CD14-positive monocyte (primary cell): ENCODE measurements around the gene ACOT7. TPM values are rescaled to one million over a fixed set of nuclear protein-coding genes. Genes with fewer than 3 reads are reported as not detected.

ENCODE experiments used
- DNase-seq, 3 donors: peaks; one replicate each; pipeline ENCODE4 v3.0.0-alpha.2; 2011 to 2022
- H2AFZ ChIP-seq: 2 replicates; pipeline ENCODE4 v1.6.0; 2012; ENCODE audit warnings: mild to moderate bottlenecking, low read depth, low read length, inconsistent platforms; ENCODE audit not compliant: insufficient read depth, poor library complexity, severe bottlenecking
- H3K27ac ChIP-seq, 2 donors: 1 replicate in 1 of 2; 2 replicates in 1 of 2; pipeline ENCODE4 v1.5.1; 2012 to 2013; ENCODE audit warnings: low read length in 2 of 2, control low read depth in 1 of 2, inconsistent platforms in 1 of 2, low read depth in 1 of 2, mild to moderate bottlenecking in 1 of 2
- H3K27me3 ChIP-seq, 2 donors: one replicate each; pipeline versions ENCODE4 v1.6.0 to v1.6.1; 2011 to 2013; ENCODE audit warnings: low read length in 2 of 2; ENCODE audit not compliant: control insufficient read depth in 2 of 2, insufficient read depth in 2 of 2
- H3K36me3 ChIP-seq, 2 donors: replicated peaks in 1 of 2; 1 replicate in 1 of 2; 2 replicates in 1 of 2; pipeline versions ENCODE4 v1.5.1 to v1.6.1; 2012 to 2013; ENCODE audit warnings: low read length in 2 of 2, control low read depth in 1 of 2, inconsistent platforms in 1 of 2, mild to moderate bottlenecking in 1 of 2; ENCODE audit not compliant: insufficient read depth in 2 of 2, control insufficient read depth in 1 of 2
- H3K4me1 ChIP-seq, 2 donors: 1 replicate in 1 of 2; 2 replicates in 1 of 2; pipeline versions ENCODE4 v1.5.1 to v1.6.1; 2012 to 2013; ENCODE audit warnings: low read length in 2 of 2, control low read depth in 1 of 2, inconsistent platforms in 1 of 2, mild to moderate bottlenecking in 1 of 2, moderate library complexity in 1 of 2; ENCODE audit not compliant: insufficient read depth in 2 of 2, control insufficient read depth in 1 of 2
- H3K4me2 ChIP-seq: replicated peaks from 2 replicates; pipeline ENCODE3; 2012; ENCODE audit warnings: low read length, moderate library complexity, mild to moderate bottlenecking; ENCODE audit not compliant: poor library complexity, severe bottlenecking; ENCODE audit errors: extremely low read depth
- H3K4me3 ChIP-seq, 3 experiments: fragments of 200-600 bp in 1 of 3; sonication (generic) in 1 of 3; replicated peaks in 1 of 3; 1 replicate in 2 of 3; 2 replicates in 1 of 3; pipeline ENCODE4 v1.5.1; 2011 to 2013; ENCODE audit warnings: low read length in 3 of 3, mild to moderate bottlenecking in 3 of 3, control low read depth in 2 of 3, low read depth in 2 of 3, inconsistent platforms in 1 of 3, moderate library complexity in 1 of 3
- H3K79me2 ChIP-seq: 2 replicates; pipeline ENCODE4 v1.6.0; 2012; ENCODE audit warnings: mild to moderate bottlenecking, control low read depth, inconsistent platforms, low read length, moderate library complexity; ENCODE audit not compliant: insufficient read depth
- H3K9ac ChIP-seq: 2 replicates; pipeline ENCODE4 v1.6.0; 2017; ENCODE audit warnings: low read length, mild to moderate bottlenecking; ENCODE audit not compliant: insufficient read depth, poor library complexity, severe bottlenecking
- H3K9me3 ChIP-seq, 2 donors: replicated peaks in 1 of 2; 1 replicate in 1 of 2; 2 replicates in 1 of 2; pipeline versions ENCODE4 v1.5.1 to v1.6.1; 2012 to 2013; ENCODE audit warnings: low read length in 2 of 2, control low read depth in 1 of 2; ENCODE audit not compliant: control insufficient read depth in 1 of 2, insufficient read depth in 1 of 2
- H4K20me1 ChIP-seq: 2 replicates; pipeline ENCODE4 v1.6.0; 2012; ENCODE audit warnings: mild to moderate bottlenecking, low read length, control low read depth, moderate library complexity; ENCODE audit not compliant: insufficient read depth
- H3K27ac Mint-ChIP-seq, 7 donors: one replicate each; pipeline ENCODE4 v1.8.0; 2020; ENCODE audit warnings: mild to moderate bottlenecking in 7 of 7, mixed read lengths in 7 of 7, moderate library complexity in 6 of 7, inconsistent platforms in 2 of 7
- H3K27me3 Mint-ChIP-seq, 3 donors: one replicate each; pipeline ENCODE4 v1.8.0; 2021 to 2022; ENCODE audit warnings: low read depth in 3 of 3, mild to moderate bottlenecking in 3 of 3, mixed read lengths in 3 of 3, moderate library complexity in 3 of 3, inconsistent platforms in 1 of 3
- H3K36me3 Mint-ChIP-seq, 2 donors: one replicate each; pipeline ENCODE4 v1.8.0; 2020; ENCODE audit warnings: mixed read lengths in 2 of 2, inconsistent platforms in 1 of 2, mild to moderate bottlenecking in 1 of 2
- H3K4me1 Mint-ChIP-seq: one replicate; pipeline ENCODE4 v1.8.0; 2020; ENCODE audit warnings: mild to moderate bottlenecking, mixed read lengths
- H3K4me3 Mint-ChIP-seq, 2 donors: one replicate each; pipeline ENCODE4 v1.8.0; 2020; ENCODE audit warnings: mild to moderate bottlenecking in 2 of 2, mixed read lengths in 2 of 2, moderate library complexity in 1 of 2
- H3K9me3 Mint-ChIP-seq, 7 donors: one replicate each; pipeline ENCODE4 v1.8.0; 2020 to 2022; ENCODE audit warnings: mixed read lengths in 7 of 7, mild to moderate bottlenecking in 6 of 7, moderate library complexity in 6 of 7, inconsistent platforms in 2 of 7
- CTCF ChIP-seq: fragments of 200-600 bp; IDR thresholded peaks from one replicate; pipeline ENCODE4 v1.8.0; 2022; ENCODE audit warnings: antibody characterized with exemption, mild to moderate bottlenecking
- WGBS: methylation state at CpG from one replicate; pipeline ENCODE4 v1.1.5; 2013; ENCODE audit warnings: missing lambda C conversion rate; ENCODE audit not compliant: insufficient coverage; 5-methylcytosine and 5-hydroxymethylcytosine counted together
- intact Hi-C, 2 donors: fragments of 100-400 bp; cut with micrococcal nuclease; formaldehyde crosslinking; loops; one replicate each; pipeline versions ENCODE4 v1.15.0 to v1.15.1; 2023
- polyA plus RNA-seq, 3 donors: library from polyadenylated mRNA; depleted of rRNA in 1 of 3; unstranded in 2 of 3; stranded (reverse) in 1 of 3; fragments of 300-500 nt in 2 of 3; fragments of >200 nt in 1 of 3; fragmentation: Illumina TruSeq in 2 of 3; gene quantifications; 1 replicate in 2 of 3; 2 replicates in 1 of 3; pipeline ENCODE4 v1.2.3, GENCODE V29; 2012 to 2021

ACOT7 gene
- polyA plus RNA-seq, 3 donors = 0.63 to 4.3 (median 1.4) TPM

GRCh38 chr1:6241887-6242740, 151.5 kb downstream of the ACOT7 start:
- no peak overlapping the region for H3K4me2 ChIP-seq
- intact Hi-C loops = loop anchor here (5.0 to 10.0 kb wide), 3 partner anchors 137 to 187 kb away; partner anchors contain the start of gene ACOT7 (in 1 of the 2)
- DNase-seq = no peak
- H3K9ac ChIP-seq = no peak overlapping the region
- H3K4me3 Mint-ChIP-seq = peak overlapping the region in 1 of 2 donors; percentile 79
- H4K20me1 ChIP-seq = peaks cover 9% of the 10 kb centered on the region
- no peak overlapping the region for H3K27ac ChIP-seq
- WGBS = 1% methylated on average over 89 of the region's 99 CpGs
- peaks cover 0 to 21% of the 10 kb centered on the region in 2 donors for H3K9me3 ChIP-seq
- peaks cover 0 to 7% of the 10 kb centered on the region in 2 donors for H3K36me3 Mint-ChIP-seq
- H3K4me3 ChIP-seq = no peak overlapping the region
- H3K27me3 Mint-ChIP-seq = peaks cover 79 to 91% (median 90%) of the 10 kb centered on the region in 3 donors
- H3K27me3 ChIP-seq = peaks cover 34 to 79% of the 10 kb centered on the region in 2 donors
- H3K36me3 ChIP-seq = no peaks in the 10 kb centered on the region
- no peak for TF ChIP-seq CTCF
- peaks cover 0 to 21% of the 10 kb centered on the region in 2 donors for H3K4me1 ChIP-seq
- H3K27ac Mint-ChIP-seq = no peak overlapping the region
- H3K9me3 Mint-ChIP-seq = peaks cover 0 to 24% (median 6%) of the 10 kb centered on the region in 7 donors
- H3K79me2 ChIP-seq = no peaks in the 10 kb centered on the region
- peaks cover 10% of the 10 kb centered on the region for H3K4me1 Mint-ChIP-seq
- no peak overlapping the region for H2AFZ ChIP-seq

DNA sequence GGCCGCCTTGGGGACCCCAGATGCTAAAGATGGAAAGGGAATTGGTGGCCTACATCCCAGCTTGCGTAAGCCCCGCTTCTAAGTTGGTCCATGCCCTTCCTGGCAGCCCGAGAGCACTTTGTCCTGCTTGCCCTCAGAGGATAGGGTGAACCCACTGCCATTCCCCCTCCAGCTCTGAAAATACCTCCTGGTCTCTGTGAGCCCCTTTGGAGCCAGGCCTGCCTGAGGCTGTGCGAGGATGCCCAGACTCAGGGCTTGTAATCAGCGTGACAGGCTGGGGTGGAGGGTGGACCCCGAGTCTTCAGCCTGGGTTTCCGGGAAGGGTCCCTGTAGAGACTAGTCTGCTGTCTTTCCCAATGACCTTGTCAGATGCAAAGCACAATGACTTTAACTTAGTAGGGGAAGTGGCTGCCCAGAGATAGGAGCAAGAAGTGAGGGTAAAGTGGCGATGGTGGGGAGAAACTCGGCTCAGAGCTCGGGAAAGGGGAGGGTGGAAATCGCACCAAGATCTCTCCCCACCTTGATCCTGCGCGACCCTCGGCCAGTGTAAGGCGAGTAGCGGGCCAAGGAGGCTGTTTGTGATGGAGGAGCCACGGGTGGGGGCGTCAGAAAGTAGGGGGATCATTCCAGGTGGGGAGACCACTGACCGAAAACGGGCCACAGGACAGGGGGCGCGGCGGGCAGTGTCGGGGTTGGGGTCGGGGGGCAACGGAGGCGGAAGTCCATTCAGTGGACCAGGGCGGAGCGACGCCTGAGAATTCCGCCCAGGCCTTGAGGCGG, 152.3 kb downstream of the ACOT7 start:
- peaks cover 0 to 20% of the 10 kb centered on the region in 2 donors for H3K9me3 ChIP-seq
- no peaks in the 10 kb centered on the region for H3K79me2 ChIP-seq
- Mint-ChIP-seq H3K27me3 (peaks cover 72 to 85% (median 82%) of the 10 kb centered on the region in 3 donors), H3K27ac (no peak overlapping the region), H3K4me3 (peak overlapping the region in 1 of 2 donors; percentile 79), H3K36me3 (peaks cover 0 to 5% of the 10 kb centered on the region in 2 donors), H3K4me1 (peaks cover 7% of the 10 kb centered on the region), H3K9me3 (peaks cover 0 to 24% (median 5%) of the 10 kb centered on the region in 7 donors)
- H4K20me1 ChIP-seq = peaks cover 6% of the 10 kb centered on the region
- H3K4me1 ChIP-seq = peaks cover 1 to 16% of the 10 kb centered on the region in 2 donors
- no peak overlapping the region for H3K9ac ChIP-seq
- H3K27ac ChIP-seq = no peak overlapping the region
- TF ChIP-seq CTCF = no peak
- no peak for DNase-seq
- no peak overlapping the region for H3K4me3 ChIP-seq
- no peak overlapping the region for H2AFZ ChIP-seq
- intact Hi-C loops = loop anchor here (5.0 to 10.0 kb wide), 3 partner anchors 136 to 186 kb away; partner anchors contain the start of gene ACOT7 (in 1 of the 2)
- H3K36me3 ChIP-seq = no peaks in the 10 kb centered on the region
- H3K27me3 ChIP-seq = peaks cover 34 to 71% of the 10 kb centered on the region in 2 donors
- WGBS = 6% methylated on average over 22 of the region's 33 CpGs
- H3K4me2 ChIP-seq = no peak overlapping the region
